ENCODE data around the gene ATP10B.

ATP10B gene

DNA sequence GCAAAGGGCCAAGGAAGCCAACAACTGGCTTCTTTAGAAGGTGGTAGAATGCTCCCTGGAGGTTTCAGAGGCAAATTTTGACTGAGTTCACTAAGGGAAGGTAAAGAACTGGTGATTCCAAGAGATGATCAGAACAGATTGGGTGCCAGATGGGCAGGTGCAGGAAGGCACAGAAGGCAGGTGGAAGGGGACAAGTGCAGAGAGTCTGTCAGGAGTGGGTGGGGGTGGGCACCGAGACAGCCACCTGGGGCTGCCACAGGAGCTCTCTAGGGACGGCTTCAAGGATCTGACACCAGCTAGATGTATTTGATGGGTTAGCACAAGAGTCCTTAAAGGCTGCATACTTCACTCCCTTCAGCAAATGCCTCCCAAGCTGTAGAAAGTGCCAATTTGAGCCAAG lies 223.0 kb downstream of the ATP10B start:
- DNase-seq, result no peak

DNA sequence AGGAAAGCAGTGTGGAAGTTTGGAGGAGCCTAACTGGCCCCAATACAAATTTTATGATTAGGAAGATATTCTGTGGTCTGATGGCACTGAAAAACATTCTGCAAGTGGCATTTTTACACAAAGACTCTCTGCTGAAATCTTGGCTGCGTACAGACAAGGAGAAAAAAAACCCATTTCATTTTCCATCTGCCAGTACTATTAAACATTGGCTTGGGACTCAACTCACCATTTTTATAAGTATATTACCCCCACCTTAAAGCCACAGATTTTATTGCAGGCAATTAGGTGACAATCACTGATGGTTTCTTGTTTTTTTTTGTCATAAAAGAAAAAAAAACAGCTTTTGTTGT lies 223.4 kb downstream of the ATP10B start:
- no peak for DNase-seq

DNA sequence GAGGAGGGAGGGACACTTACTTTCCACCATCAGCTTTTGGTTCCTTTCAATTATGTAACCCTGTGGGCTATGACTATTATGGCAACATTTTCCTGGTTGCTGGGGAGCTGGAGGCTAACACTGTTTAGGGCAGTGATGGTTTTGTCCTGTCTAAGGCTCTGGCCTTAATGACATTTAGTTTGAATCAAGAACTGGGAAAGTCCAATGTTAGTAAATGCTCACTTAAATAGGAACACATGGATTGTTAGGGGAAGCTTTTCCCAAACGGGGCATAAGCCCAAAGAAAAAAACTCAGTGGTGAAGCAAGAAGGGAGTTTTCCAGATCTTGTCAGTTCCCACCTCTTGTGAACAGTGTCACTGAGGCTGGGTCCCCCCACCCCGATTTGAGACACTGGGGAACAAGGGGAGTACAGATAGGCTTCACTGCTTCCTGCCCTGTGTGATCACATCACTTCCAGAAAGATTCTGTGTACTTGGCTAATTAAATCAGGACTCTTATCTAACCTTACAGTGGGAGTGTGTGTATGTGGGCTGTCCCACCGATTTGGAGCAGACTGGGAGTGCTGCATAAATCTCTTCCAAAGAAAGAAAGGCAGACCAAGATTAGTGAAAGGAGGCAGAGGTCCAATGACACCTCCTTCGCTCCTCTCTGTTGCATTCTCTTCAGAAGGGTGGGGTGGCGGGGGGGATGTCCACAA lies 223.9 kb downstream of the ATP10B start:
- no peak for DNase-seq

DNA sequence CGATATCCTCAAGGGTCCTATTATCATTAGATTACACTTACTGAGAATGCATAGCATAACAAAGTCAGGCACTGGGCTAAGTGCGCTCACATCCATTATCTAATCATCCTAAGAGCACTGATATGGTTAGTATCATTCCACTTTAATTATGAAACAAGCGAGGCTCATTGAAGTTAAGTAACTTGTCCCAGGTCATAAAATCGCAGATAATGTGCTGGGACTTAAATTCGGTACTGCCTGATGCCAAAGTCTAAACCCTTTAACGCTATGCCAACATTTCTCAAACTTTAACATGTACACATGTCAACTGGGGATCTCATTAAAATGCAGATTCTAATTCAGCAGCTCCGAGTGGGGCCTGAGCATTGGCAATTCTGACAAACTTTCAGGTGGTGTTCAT lies 225.7 kb downstream of the ATP10B start:
- no peak for DNase-seq

DNA sequence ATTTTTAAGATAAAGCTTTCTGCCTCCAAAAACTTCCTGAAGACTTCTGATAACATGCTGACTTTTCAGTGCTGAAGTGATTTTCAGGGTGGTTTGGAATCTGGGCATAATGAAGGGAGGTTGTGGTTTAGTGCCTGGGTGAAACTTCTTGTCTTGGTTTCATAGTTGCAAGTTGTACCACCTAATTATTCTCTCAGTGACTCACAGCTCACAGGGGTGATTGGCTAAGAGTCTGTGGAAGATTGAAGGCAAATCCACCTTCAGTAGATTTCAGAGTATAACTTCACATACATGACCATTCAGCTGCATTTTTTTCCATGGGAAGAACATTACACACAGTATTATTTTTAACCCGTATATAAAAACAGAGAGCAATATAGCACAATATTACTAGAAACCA lies 230.5 kb downstream of the ATP10B start:
- DNase-seq, result no peak

DNA sequence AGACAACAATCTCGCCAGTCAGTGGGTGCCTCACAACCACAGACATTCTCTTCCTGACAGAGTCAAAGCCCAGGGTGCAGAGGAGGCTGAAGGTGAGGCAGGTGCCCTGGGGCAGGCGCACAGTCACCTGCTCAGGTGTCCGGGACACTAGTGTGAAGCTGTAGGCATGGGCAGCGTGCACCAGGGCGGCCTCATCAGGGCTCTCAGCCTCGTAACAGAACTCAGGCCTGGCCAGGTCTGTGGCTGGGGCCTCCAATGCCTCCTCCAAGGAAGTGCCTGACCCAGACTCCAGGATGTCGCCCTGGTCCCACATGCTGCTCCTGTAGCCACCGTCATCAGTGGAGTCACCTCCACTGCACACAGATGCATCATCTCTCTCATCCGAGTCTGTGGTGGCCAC lies 231.6 kb downstream of the ATP10B start:
- no peak for DNase-seq

DNA sequence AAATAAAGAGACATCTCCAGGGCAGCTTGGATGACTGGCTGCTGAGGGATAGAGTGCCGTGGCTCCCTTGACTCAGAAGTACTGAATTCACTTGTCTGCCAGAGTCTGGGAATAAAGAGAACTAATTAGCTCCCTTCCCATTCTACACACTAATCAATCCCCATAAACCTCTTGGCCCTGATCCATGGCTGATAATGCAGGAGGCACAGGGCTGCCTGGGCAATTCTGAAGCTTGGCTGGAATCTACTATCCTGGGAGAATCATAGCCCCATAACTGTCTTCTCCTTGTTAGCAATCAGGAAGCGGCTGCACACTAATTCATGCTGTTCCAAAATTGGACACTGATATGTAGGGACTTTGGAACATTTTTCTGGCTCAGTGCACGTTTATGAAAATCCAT lies 232.6 kb downstream of the ATP10B start:
- DNase-seq, result no peak

DNA sequence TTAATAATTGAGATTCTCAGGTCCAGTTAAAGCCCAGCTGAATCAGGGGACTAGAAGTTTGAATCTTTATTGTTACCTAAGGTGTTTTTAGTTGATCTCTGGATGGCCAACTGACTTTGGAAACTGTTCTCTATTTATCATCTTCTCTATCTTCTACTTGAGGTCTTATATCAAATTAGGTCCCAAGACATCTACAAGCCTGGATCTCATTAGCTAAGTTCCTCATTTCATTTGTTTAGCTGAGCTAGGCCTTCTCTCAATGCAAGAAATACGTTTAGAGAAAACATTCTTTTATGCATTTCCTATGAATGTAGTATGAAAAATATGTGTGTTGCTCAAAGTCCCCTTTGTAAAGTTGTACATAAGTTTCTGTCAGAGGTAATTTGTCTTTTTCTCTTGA lies 233.7 kb downstream of the ATP10B start:
- DNase-seq, result no peak

DNA sequence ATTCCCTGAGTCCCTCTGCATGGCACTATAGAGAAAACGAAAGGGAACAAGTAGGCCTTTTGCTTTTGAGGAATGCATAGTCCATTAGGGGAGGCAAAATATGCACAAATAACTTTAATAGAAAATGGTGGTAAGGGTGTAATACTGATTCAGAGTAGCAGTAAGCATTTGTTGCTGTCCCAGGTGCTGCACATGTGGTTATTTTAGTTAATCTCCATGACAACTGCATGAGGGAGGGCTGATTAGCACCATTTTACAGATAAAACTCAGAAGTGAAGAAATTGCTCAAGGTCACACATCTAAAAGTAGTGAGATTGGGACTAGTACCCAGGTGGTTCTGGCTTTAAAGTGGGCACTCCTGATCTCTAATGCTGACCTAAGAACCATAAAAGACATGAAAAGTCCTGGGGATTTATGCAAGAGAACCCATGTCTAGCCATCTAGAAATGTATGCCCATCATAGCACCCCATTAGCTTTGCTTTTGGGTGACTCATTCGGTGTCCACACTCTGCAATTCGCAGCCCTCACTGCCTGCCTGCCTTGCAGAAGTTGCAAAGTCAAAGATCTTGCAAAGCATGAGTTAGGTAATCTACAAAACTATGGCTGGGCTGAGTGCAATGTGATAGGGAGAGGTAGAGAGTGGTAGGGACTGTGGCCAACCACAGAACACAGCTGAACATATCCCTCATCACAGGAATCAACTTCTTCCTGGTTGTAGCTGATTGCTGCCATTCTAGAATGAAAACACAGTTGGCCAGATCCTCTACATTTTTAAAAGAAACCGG lies 235.1 kb downstream of the ATP10B start:
- DNase-seq, result no peak

DNA sequence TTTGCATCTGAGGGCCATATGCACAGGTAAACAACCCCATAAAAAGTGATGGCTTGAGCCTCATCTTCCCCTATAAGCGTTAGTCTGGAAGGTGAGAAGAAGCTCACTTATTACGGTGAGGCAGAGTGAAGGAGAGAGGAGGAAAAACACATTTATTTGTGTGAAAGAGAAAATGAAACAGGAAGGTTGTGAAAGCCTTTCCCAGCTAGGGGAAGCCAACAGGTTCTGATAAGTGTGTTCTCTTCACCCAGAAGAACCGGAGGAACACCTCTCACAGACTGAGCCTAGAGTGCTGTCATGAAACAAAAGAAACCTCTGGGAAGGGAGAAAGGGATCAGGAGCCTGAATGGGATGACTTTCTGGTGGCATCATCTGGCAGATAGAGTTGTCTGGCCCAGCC lies 237.9 kb downstream of the ATP10B start:
- DNase-seq, result no peak

DNA sequence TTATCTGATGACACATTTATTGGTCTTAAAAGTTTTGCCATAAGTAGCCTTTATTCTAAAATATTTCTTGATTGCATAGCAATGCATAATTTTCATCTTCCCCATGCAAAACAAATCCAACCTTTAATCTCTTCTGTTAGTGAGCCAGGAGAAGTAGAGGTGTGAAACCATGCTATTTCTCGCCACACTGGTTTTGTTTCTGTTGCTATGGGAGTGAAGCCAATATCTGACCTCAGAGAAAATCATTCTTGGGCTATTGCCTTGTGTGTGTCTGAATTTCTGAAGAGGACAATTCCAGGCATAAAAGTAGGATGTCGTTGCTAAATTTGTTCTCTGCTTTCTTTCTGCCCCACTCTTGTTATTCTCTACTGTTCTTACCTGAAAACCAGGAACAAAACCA lies 246.7 kb downstream of the ATP10B start:
- no peak for DNase-seq

DNA sequence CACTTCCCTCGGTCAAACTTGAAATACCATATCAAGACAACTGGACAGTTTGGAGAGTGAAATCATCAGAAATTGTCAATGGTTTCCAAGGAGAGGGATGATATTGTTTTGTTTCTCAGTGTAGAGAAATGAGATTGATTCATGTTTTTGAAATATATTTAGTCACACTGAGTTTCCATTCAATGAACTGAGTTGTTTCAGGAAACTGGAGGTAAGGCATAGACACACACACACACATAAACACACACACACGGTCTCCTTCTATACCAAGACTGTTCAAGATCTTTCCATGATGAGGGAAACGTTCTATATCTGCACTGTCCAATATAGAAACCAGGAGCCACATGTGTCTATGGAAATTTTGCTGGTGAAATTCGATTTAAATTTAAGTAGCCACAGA lies 247.5 kb downstream of the ATP10B start:
- DNase-seq, result no peak

DNA sequence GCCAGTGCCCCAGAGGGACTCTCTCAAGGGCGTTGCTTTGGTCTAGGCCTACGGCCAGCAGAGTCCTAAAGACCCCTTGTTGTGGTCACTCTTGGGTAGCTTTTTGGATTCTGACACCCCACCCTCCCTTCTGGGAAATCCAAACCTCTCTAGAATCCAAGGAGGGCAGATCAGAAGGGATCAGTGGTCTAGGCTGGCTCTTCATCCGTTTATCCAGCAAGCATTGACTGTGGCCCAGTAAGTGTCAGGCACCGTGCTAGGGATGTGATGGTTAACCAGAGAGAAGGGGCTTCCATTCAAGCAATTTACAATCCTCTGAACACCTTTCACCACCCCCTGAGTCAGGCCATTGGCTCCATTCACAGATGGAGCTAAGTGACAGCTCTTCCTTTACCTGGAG lies 249.3 kb downstream of the ATP10B start:
- no peak for DNase-seq

DNA sequence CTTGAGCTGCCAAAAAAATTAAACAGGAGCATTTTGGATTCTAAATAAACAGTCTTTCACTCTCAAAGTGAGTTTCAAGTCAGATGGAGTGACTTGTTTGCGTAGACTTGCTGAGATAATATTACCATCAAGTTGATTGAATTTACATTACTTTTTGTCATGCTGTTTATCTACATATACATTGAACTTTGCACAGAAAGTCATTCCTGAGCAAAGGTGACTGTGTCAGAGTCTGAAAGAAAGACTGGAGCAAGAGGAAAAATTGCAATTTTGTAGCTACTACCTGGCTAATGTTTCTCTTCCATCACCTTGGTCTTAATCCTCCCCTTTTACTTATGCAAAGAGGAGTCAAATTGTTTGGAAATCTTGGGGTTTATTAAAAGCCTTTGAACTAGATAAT lies 251.0 kb downstream of the ATP10B start:
- no peak for DNase-seq

DNA sequence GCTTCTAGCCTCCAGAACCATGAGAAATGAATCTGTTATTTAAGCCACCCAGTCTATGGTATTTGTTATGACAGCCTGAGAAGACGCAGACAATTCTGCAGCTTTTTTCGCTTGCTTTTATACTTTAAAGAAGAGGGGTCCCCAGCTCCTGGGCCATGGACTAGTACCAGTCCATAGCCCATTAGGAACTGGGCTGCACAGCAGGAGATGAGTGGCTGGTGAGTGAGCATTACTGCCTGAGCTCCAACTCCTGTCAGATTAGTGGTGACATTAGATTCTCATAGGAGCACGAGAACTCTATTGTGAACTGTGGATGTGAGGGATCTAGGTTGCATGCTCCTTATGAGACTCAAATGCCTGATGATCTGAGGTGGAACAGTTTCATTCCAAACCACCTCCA lies 278.7 kb downstream of the ATP10B start:
- DNase-seq, result no peak

DNA sequence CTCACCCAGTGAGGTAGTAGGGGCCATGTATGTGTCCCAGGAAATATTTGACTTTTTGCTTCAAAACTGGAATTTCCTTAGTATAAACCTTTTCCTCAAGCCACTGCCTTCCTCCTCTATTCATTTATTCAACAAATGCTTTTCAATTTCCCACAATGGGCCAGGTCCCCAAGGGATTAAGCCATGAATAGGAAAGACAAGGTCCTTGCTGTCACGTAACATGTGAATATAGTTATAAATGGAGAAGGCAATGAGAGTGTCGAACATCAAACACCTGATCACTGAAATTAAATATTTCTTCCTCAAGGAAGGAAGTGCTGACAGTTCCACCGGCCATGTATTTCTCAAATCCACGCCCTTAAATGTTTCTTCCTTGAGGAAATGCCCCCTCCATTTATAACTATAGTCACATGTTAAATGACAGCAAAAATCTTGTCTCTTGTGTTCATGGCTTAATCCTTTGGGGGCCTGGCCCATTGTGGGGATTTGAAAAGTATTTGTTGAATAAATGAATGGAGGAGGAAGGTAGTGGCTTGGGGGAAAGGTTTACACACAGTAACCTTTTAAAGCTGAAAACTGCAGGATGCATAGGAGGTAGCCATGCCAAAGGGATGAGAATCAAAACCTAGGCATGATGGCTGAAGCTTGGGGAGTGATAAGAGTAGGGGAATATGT lies 284.8 kb downstream of the ATP10B start:
- no peak for DNase-seq

DNA sequence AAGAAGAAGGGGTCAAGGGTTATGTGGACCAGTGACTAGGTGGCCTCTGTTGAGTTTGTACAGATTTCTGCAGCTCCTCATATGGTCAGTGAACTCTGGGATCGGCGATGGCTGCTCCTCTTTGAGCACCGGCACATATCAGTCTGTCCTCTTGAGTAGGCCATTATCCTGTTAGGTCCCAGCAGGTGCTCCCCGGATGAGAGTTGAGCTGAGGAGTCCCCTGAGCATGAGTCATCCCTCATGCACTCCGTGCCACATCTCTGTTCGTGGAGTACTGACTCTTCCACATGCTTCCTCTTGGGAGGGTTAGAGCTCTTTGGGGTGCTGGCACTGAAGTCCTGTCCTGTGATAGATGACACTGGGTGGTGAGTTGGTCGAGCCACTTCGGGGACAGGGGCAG lies 286.6 kb downstream of the ATP10B start:
- DNase-seq, result no peak

DNA sequence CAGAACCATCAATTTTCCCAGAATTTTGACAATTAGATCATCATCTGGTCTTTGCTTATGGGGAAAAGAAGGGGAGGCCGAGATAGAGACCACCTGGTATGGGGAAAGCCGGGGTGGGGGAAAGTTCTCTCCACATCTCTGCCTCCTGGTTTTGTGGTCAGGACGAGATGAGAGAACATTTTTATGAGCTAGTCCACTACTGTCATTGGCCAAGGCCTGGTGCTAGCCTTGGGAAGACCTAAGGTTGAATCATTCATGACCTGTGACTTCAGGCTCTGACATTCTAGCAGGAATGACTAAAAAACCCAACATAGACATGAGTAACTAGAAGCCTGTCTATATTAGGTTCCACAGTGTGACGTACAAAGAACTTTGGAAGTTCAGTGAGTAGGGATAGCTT lies 295.2 kb downstream of the ATP10B start:
- DNase-seq, result peak; percentile 79

DNA sequence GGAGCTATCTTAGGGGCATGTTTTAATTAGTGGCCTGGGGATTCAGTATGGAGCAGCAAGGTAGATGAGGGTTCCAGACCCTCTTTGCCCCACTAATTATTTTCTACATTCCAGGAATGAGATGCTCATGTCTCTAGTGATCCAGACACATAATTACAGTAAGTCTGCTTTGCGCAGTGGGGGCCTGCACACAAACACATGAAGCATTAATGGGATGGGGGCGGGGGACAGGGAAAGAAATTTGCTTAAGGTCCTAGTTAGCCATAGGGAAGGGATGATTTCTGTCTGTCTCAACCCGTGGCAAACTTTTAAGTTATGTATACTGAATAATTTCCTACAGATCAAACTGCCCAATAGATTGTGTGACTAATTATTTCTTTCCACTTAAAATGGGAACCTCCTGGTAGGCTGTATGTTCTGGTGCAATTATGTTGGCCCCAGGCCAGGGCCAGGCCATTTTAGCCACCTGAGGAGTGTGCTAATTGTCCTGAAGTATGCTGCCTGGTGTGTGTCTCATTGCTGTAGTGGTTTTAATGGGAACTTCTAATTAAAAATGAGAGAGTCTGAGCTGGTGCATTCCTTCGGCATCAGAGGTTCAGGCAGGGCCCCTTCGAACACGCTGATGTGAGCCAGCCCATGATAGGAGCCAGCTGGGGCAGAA lies 295.9 kb downstream of the ATP10B start:
- peak; percentile 50 for DNase-seq

DNA sequence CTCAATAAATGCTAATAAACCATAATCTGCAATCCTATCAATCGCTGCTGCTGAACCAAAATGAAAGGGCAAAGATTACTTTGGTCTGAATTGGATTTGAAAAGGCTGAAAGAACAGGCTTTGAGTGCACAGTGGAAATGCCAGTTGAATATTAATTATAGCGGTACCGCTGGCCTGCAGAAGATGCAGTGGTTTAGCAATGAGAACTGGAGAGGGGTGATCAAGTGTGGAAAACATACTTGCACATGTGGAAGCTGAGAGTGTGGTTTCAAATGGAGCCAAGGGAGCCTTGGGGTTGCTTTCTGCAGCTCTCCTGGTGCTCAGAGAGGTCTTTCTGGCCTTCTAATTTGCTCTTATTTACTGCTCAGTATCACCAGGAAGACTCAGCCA lies 296.4 kb downstream of the ATP10B start:
- no peak for DNase-seq

DNA sequence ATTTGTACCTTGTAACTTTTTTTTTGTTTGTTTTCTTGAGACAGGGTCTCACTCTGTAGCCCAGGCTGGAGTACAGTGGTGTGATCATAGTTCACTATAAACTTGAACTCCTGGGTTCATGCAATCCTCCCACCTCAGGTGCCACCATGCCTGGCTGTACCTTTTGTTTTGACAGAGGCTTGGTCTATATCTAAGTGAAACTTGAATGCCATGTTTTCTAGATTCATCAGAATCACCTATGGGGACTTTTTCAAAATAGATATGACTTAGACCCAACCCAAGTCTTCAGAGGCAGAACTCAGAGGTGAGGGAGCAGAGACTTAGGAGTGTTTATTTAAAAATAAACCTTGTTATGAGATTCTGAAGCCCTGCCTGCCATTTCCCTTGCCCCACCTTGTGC lies 301.9 kb downstream of the ATP10B start:
- no peak for DNase-seq

DNA sequence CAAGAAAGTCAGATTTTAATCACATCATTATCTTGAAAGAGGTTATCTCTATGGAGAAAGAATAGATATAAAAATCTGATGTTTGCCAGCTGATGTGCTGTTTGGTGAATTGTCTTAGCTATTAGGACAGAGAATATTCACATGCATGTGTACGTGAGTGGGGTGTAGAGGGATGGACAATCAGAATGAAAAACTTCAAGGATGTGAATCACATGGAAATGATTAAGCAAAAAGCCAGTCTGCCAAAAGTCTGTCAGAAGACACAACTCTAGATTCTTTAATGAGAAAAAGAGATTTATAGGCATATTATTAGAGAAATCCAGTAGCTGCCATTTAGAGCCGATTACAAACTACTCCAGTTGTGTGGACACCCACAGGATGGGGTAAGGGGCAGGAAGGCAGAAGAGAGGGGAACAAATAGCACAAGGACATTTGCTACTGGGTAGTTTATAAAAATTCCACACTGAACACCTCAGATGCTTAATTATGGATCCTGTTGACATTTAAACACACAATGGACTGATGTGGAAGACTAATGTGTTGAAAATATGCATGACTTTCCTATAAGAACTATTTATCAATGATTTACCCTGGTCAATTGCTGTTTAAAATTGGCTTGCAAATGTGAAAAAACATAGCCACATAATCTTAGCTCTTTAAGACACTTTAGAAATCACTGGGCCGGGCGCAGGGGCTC lies 302.9 kb downstream of the ATP10B start:
- DNase-seq, result peak; percentile 74

DNA sequence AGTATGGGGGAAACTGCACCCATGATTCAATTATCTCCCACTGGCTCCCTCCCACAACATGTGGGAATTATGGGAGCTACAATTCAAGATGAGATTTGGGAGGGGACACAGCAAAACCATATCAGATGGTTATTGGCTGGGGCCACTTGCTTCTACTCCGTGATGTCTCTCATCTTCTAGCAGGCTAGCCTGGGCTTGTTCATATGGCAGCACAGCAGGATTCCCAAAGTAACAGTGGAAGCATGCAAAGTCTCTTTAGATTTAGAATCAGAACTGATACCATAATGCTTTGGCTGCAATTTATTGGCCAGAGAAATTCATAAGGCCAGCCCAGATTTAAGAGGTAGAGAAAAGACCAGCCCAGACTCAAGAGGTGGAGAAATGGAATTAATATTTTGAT lies 304.1 kb downstream of the ATP10B start:
- no peak for DNase-seq

Measured in fibroblast of skin of right biceps (primary cell).